Measurements from ENCODE around the gene MAGI2. TPM values are rescaled to one million over a fixed set of nuclear protein-coding genes. Genes with fewer than 3 reads are reported as not detected.

MAGI2 gene
- total and polyA plus RNA-seq, 8 donors: 1.3 to 4.0 (median 2.0) TPM

GRCh38 chr7:78232806-78233205 lies 1220.7 kb downstream of the MAGI2 start:
- Histone ChIP-seq H3K9me3 (no peaks in the 10 kb centered on the region), H3K27me3 (no peaks in the 10 kb centered on the region), H3K27ac (no peak overlapping the region), H3K4me1 (no peaks in the 10 kb centered on the region), H3K36me3 (no peaks in the 10 kb centered on the region), H3K4me3 (no peak overlapping the region)
- WGBS, 2 donors: 91 to 98% methylated on average over 1 of the region's 1 CpG
- ATAC-seq (no peak), DNase-seq (no peak), FAIRE-seq (no peak)
- TF ChIP-seq, protein P1, sequence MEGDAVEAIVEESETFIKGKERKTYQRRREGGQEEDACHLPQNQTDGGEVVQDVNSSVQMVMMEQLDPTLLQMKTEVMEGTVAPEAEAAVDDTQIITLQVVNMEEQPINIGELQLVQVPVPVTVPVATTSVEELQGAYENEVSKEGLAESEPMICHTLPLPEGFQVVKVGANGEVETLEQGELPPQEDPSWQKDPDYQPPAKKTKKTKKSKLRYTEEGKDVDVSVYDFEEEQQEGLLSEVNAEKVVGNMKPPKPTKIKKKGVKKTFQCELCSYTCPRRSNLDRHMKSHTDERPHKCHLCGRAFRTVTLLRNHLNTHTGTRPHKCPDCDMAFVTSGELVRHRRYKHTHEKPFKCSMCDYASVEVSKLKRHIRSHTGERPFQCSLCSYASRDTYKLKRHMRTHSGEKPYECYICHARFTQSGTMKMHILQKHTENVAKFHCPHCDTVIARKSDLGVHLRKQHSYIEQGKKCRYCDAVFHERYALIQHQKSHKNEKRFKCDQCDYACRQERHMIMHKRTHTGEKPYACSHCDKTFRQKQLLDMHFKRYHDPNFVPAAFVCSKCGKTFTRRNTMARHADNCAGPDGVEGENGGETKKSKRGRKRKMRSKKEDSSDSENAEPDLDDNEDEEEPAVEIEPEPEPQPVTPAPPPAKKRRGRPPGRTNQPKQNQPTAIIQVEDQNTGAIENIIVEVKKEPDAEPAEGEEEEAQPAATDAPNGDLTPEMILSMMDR (IDR thresholded peaks at IDR 0.05): no peak
- intact Hi-C loops (cut with DNase I): no loop called here

GRCh38 chr7:78226059-78226719 lies 1227.3 kb downstream of the MAGI2 start:
- intact Hi-C loops (cut with DNase I): no loop called here
- Histone ChIP-seq H3K36me3 (no peaks in the 10 kb centered on the region), H3K27me3 (no peaks in the 10 kb centered on the region), H3K4me3 (no peak overlapping the region), H3K4me1 (no peaks in the 10 kb centered on the region), H3K27ac (no peak overlapping the region), H3K9me3 (no peaks in the 10 kb centered on the region)
- ATAC-seq (peak in 2 of 4 donors; percentile 50 to 58), FAIRE-seq (no peak), DNase-seq (peak in 5 of 6 donors; percentile 4 to 66 (median 31))
- TF ChIP-seq, protein P1 (IDR thresholded peaks at IDR 0.05): peak in 2 of 4 donors; percentile 13 to 17
- WGBS, 2 donors: 51 to 59% methylated on average over 9 of the region's 9 CpGs

DNA sequence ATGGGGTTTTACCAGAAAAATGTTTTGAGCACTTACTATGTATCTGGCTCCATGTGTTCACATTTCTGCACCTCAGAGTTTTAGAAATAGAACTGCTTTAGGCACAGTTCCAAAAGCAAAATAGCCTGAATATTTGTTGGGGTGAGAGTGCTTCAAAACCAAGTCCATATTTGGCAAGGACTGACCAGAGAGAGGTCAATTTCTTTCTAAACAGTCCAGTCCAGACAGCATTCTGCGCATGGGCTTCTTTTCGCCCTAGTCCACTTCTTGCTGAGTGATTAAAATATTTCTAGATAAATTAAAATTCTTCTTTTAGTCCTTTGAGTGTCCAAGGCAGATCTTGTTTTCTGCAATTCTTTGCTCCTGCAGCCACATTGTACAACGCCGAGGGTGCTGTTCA lies 1227.9 kb downstream of the MAGI2 start:
- DNase-seq: no peak
- intact Hi-C loops (cut with DNase I): no loop called here
- H3K27ac ChIP-seq: no peak overlapping the region
- no peak overlapping the region for H3K4me3 ChIP-seq
- no peaks in the 10 kb centered on the region for H3K36me3 ChIP-seq
- no peak for FAIRE-seq
- H3K4me1 ChIP-seq: no peaks in the 10 kb centered on the region
- no peaks in the 10 kb centered on the region for H3K27me3 ChIP-seq
- TF ChIP-seq, protein P1 (IDR thresholded peaks at IDR 0.05): no peak
- no peak for ATAC-seq
- 84 to 89% methylated on average over 4 of the region's 4 CpGs for WGBS, 2 donors
- no peaks in the 10 kb centered on the region for H3K9me3 ChIP-seq

GRCh38 chr7:78224923-78225322 lies 1228.5 kb downstream of the MAGI2 start:
- Histone ChIP-seq H3K36me3 (no peaks in the 10 kb centered on the region), H3K27me3 (no peaks in the 10 kb centered on the region), H3K9me3 (no peaks in the 10 kb centered on the region), H3K27ac (no peak overlapping the region), H3K4me3 (no peak overlapping the region), H3K4me1 (no peaks in the 10 kb centered on the region)
- TF ChIP-seq, protein P1 (IDR thresholded peaks at IDR 0.05): no peak
- DNase-seq (no peak), ATAC-seq (no peak), FAIRE-seq (no peak)
- intact Hi-C loops (cut with DNase I): no loop called here
- WGBS, 2 donors: 91 to 96% methylated on average over 4 of the region's 4 CpGs

- Histone ChIP-seq H3K4me3 (no peak overlapping the region), H3K36me3 (no peaks in the 10 kb centered on the region), H3K9me3 (no peaks in the 10 kb centered on the region), H3K27ac (no peak overlapping the region), H3K4me1 (no peaks in the 10 kb centered on the region), H3K27me3 (no peaks in the 10 kb centered on the region)
- WGBS, 2 donors: 87 to 97% methylated on average over 1 of the region's 1 CpG
- FAIRE-seq: no peak
- ATAC-seq: no peak
- intact Hi-C loops (cut with DNase I): no loop called here
- TF ChIP-seq, protein P1 (IDR thresholded peaks at IDR 0.05): no peak
- no peak for DNase-seq
Observed at GRCh38 chr7:78223598-78223997, 1229.9 kb downstream of the MAGI2 start.

Data from pancreas (tissue), 10 donors.